VCaP (cell line): ENCODE measurements around the gene SERPINA3.

Source experiments
- H3K27ac ChIP-seq: fragments of 450-650 bp; 2 replicates; pipeline ENCODE4 v1.5.1; 2017
- CTCF ChIP-seq: fragments of 450-650 bp; conservative IDR thresholded peaks from 2 replicates; pipeline ENCODE4 v1.5.1; 2017; ENCODE audit warnings: mild to moderate bottlenecking, moderate library complexity

The SERPINA3 gene

GRCh38 chr14:94588311-94588710 lies 23.9 kb upstream of the SERPINA3 start:
- no peak for TF ChIP-seq CTCF
- H3K27ac ChIP-seq, result no peak overlapping the region

GRCh38 chr14:94591073-94591472 lies 21.1 kb upstream of the SERPINA3 start:
- no peak for TF ChIP-seq CTCF
- no peak overlapping the region for H3K27ac ChIP-seq

GRCh38 chr14:94591871-94592270 lies 20.3 kb upstream of the SERPINA3 start:
- no peak for TF ChIP-seq CTCF
- no peak overlapping the region for H3K27ac ChIP-seq

- no peak for TF ChIP-seq CTCF
- H3K27ac ChIP-seq, result no peak overlapping the region
Measured at GRCh38 chr14:94592457-94592856, 19.7 kb upstream of the SERPINA3 start.

GRCh38 chr14:94593376-94593748 lies 18.8 kb upstream of the SERPINA3 start:
- no peak overlapping the region for H3K27ac ChIP-seq
- no peak for TF ChIP-seq CTCF

- no peak for TF ChIP-seq CTCF
- H3K27ac ChIP-seq, result no peak overlapping the region
Measured at GRCh38 chr14:94593749-94594431, 18.3 kb upstream of the SERPINA3 start.

GRCh38 chr14:94594441-94594840 lies 17.8 kb upstream of the SERPINA3 start:
- no peak for TF ChIP-seq CTCF
- no peak overlapping the region for H3K27ac ChIP-seq
